ENCODE data around the gene NMT1. TPM values are rescaled to one million over a fixed set of nuclear protein-coding genes. Genes with fewer than 3 reads are reported as not detected.

NMT1 gene
- total and polyA plus RNA-seq, 2 experiments from 2014 or later: 95.6 to 298 TPM

DNA sequence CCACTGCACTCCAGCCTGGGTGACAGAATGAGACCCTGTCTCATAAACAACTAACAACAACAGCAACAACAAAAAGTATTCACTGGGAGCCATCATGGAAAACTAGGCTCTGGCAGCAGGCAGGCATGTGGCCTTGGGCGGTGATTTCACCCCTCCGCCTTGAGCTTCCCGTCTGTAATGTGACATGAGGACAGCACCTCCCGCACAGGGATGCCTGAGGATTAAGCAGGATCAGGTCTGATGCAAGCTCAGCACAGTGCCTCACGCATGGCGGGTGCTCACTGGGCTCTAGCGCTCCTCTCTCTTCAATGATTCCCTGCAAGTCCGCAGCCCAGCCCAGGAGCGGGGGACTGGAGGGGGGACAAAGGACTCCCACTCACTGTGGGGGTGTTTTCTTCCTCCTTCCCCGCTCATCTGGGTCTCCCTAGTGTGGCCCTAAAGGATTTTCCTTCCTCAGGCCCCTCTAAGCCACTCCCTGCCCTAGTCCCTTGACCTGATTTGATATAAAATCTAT lies 68.4 kb downstream of the NMT1 start:
- H4K20me1 ChIP-seq (replicated peaks; ENCODE audit: insufficient read depth): no peaks in the 10 kb centered on the region; the same call in 1 of the 2 replicates
- no peak for DNase-seq (ENCODE audit: low spot score)
- TF ChIP-seq POLR2AphosphoS5 (IDR thresholded peaks at IDR 0.05; ENCODE audit: low read depth): no peak
- TF ChIP-seq, protein P1, sequence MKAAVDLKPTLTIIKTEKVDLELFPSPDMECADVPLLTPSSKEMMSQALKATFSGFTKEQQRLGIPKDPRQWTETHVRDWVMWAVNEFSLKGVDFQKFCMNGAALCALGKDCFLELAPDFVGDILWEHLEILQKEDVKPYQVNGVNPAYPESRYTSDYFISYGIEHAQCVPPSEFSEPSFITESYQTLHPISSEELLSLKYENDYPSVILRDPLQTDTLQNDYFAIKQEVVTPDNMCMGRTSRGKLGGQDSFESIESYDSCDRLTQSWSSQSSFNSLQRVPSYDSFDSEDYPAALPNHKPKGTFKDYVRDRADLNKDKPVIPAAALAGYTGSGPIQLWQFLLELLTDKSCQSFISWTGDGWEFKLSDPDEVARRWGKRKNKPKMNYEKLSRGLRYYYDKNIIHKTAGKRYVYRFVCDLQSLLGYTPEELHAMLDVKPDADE (IDR thresholded peaks at IDR 0.05): no peak
- no peak for TF ChIP-seq ZNF114 (CRISPR knock-in tag; IDR thresholded peaks at IDR 0.05)
- TF ChIP-seq, protein P2, sequence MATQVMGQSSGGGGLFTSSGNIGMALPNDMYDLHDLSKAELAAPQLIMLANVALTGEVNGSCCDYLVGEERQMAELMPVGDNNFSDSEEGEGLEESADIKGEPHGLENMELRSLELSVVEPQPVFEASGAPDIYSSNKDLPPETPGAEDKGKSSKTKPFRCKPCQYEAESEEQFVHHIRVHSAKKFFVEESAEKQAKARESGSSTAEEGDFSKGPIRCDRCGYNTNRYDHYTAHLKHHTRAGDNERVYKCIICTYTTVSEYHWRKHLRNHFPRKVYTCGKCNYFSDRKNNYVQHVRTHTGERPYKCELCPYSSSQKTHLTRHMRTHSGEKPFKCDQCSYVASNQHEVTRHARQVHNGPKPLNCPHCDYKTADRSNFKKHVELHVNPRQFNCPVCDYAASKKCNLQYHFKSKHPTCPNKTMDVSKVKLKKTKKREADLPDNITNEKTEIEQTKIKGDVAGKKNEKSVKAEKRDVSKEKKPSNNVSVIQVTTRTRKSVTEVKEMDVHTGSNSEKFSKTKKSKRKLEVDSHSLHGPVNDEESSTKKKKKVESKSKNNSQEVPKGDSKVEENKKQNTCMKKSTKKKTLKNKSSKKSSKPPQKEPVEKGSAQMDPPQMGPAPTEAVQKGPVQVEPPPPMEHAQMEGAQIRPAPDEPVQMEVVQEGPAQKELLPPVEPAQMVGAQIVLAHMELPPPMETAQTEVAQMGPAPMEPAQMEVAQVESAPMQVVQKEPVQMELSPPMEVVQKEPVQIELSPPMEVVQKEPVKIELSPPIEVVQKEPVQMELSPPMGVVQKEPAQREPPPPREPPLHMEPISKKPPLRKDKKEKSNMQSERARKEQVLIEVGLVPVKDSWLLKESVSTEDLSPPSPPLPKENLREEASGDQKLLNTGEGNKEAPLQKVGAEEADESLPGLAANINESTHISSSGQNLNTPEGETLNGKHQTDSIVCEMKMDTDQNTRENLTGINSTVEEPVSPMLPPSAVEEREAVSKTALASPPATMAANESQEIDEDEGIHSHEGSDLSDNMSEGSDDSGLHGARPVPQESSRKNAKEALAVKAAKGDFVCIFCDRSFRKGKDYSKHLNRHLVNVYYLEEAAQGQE (IDR thresholded peaks at IDR 0.05; ENCODE audit: unreplicated experiment): no peak
- TF ChIP-seq JUNB (IDR thresholded peaks at IDR 0.05; ENCODE audit: unreplicated experiment): no peak
- no peak overlapping the region for H3K4me2 ChIP-seq
- no peaks in the 10 kb centered on the region for H3K79me2 ChIP-seq (replicated peaks; ENCODE audit: insufficient read depth)
- Mint-ChIP-seq H3K27me3 (ENCODE audit: insufficient read depth, low read depth, poor library complexity) (peaks cover 30% of the 10 kb centered on the region), H3K36me3 (ENCODE audit: low read depth) (peaks cover 3% of the 10 kb centered on the region; the same call in 1 of the 3 replicates), H3K4me1 (peaks cover 11% of the 10 kb centered on the region), H3K27ac (no peak overlapping the region), H3K9me3 (no peaks in the 10 kb centered on the region), H3K4me3 (no peak overlapping the region)
- no peaks in the 10 kb centered on the region for H3K4me1 ChIP-seq (ENCODE audit: insufficient read depth)
- no peak overlapping the region for H3K4me3 ChIP-seq
- H2AFZ ChIP-seq: no peak overlapping the region
- no peak overlapping the region for H3K27ac ChIP-seq (ENCODE audit: low read depth)
- H3K36me3 ChIP-seq (ENCODE audit: insufficient read depth): no peaks in the 10 kb centered on the region
- H3F3A ChIP-seq (replicated peaks; ENCODE audit: low read depth): peaks cover 8% of the 10 kb centered on the region; the same call in 1 of the 2 replicates
- H3K9me2 ChIP-seq (ENCODE audit: insufficient read depth): no peaks in the 10 kb centered on the region
- ATAC-seq: no peak
- no peaks in the 10 kb centered on the region for H3K27me3 ChIP-seq (ENCODE audit: insufficient read depth)

DNA sequence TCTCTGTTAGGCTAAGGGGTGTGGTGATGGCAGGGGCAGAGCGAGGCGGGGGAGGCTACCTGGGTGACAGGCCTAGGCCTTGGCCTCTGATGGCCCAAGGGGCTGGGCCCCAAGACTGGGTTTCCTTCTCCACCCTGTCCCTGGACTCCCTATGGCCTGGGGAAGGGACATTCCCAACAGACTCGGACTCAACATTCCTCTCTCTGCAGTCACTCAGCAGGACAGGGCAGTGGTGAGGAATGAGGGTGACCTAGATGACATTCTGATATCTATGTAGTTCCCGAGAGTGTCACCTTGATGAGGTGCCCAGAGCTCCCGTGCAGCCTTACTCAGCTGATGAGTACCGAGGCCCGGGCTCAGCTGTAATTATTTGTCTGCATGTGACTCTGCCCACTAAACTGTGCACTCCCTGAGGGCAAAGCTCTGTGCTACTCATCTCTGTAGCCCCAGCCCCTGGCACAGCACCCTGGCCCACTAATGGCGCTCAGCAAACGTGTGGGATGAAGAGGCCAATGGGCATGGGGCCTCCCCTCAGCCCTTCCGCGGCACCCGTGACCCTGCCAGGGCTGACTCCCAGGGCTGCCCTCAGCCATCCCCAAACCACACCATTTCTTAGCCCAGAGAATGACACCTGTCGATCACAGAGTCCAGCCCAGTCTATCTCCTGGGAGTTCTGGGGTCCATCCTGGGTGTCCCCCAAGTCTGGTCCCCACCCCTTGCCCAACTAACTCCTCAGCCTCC lies 69.0 kb downstream of the NMT1 start:
- Histone ChIP-seq H3K27me3 (ENCODE audit: insufficient read depth) (no peaks in the 10 kb centered on the region), H3K9me2 (ENCODE audit: insufficient read depth) (no peaks in the 10 kb centered on the region), H3K4me3 (no peak overlapping the region), H3K79me2 (replicated peaks; ENCODE audit: insufficient read depth) (no peaks in the 10 kb centered on the region), H3K36me3 (ENCODE audit: insufficient read depth) (no peaks in the 10 kb centered on the region), H3F3A (replicated peaks; ENCODE audit: low read depth) (peaks cover 8% of the 10 kb centered on the region; the same call in 1 of the 2 replicates), H4K20me1 (replicated peaks; ENCODE audit: insufficient read depth) (no peaks in the 10 kb centered on the region; the same call in 1 of the 2 replicates), H3K4me2 (no peak overlapping the region), H2AFZ (no peak overlapping the region), H3K27ac (ENCODE audit: low read depth) (no peak overlapping the region), H3K4me1 (ENCODE audit: insufficient read depth) (no peaks in the 10 kb centered on the region)
- Mint-ChIP-seq H3K9me3 (no peaks in the 10 kb centered on the region), H3K36me3 (ENCODE audit: low read depth) (peaks cover 3% of the 10 kb centered on the region; the same call in 1 of the 3 replicates), H3K4me3 (no peak overlapping the region), H3K27me3 (ENCODE audit: insufficient read depth, low read depth, poor library complexity) (peaks cover 27% of the 10 kb centered on the region), H3K4me1 (peaks cover 11% of the 10 kb centered on the region), H3K27ac (no peak overlapping the region)
- no peak for DNase-seq (ENCODE audit: low spot score)
- ATAC-seq: no peak
- no peak for TF ChIP-seq JUNB (IDR thresholded peaks at IDR 0.05; ENCODE audit: unreplicated experiment)
- no peak for TF ChIP-seq NANOG (IDR thresholded peaks at IDR 0.05; ENCODE audit: borderline replicate concordance)
- TF ChIP-seq CREB1 (CRISPR knock-in tag; IDR thresholded peaks at IDR 0.05; ENCODE audit: low read depth): no peak
- TF ChIP-seq, protein P3, sequence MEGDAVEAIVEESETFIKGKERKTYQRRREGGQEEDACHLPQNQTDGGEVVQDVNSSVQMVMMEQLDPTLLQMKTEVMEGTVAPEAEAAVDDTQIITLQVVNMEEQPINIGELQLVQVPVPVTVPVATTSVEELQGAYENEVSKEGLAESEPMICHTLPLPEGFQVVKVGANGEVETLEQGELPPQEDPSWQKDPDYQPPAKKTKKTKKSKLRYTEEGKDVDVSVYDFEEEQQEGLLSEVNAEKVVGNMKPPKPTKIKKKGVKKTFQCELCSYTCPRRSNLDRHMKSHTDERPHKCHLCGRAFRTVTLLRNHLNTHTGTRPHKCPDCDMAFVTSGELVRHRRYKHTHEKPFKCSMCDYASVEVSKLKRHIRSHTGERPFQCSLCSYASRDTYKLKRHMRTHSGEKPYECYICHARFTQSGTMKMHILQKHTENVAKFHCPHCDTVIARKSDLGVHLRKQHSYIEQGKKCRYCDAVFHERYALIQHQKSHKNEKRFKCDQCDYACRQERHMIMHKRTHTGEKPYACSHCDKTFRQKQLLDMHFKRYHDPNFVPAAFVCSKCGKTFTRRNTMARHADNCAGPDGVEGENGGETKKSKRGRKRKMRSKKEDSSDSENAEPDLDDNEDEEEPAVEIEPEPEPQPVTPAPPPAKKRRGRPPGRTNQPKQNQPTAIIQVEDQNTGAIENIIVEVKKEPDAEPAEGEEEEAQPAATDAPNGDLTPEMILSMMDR (conservative IDR thresholded peaks at IDR 0.05; ENCODE audit: low read depth in 2 of 2): no peak
- no peak for TF ChIP-seq ZNF114 (CRISPR knock-in tag; IDR thresholded peaks at IDR 0.05)
- TF ChIP-seq EZH2phosphoT487 (IDR thresholded peaks at IDR 0.05; ENCODE audit: unreplicated experiment): no peak
